ENCODE results near the gene MRO.
"Not testable (repeated sequence)": the region's sequence is repeated elsewhere in the genome, so short reads cannot be mapped to it uniquely, and the experiment has no call there.

MRO gene

DNA sequence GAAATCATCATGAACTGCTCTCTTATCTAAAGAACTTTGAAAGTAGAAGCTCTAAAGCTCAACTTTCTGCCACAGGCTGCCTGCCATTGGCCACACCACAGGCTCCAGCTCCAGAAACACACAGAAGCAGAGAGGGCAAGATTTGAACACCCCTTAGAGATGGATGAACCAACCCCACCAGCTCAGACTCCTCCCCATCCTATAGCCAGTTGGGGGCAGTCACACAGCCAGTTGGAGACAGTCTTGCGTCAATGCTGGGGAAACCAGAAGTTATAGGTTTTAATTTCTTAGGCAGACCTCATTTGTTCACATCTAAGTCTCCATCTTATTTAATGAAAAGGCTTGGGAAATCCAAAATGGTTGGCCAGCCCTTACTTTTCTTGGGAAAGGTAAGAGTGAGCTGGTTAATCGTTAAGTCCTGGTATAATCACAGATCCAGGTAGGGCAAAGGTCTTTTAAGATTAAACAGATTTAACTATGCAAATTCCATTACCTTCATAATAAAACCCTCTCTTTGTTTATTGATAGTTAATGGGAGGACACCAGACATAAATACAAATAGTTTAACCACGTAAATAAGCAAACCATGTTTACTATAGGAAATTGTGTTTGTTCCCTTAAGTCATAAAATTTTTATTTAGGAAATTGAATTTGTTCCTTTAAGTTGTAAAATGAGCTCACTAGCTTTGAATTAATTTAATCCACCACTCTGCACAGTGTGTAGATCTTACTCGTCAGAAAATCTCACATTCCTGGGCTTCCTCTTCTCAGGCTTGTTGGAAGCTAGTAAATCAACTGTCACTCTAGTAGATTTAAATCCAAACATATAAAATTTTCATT is 28.0 kb downstream of the MRO start:
- DNase-seq, result no peak

DNA sequence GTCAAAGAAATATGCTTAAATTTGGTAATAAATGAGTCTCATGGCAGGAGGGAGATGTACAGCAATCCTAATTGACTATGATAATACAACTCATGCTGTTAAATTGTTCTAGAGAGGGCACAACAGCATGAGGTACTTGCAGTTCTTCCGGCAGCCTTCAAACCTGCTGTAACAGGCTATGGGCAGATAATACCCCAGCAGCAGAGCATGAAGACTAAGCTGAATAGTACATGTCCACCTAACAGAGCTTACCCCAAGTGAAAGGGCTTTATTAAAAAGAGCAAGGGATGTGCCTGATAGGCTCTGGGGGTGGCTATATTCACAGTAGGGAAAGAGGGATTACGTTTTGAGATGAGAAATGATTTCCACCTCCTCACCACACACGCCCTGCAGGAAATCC is 28.9 kb downstream of the MRO start:
- no peak for DNase-seq

DNA sequence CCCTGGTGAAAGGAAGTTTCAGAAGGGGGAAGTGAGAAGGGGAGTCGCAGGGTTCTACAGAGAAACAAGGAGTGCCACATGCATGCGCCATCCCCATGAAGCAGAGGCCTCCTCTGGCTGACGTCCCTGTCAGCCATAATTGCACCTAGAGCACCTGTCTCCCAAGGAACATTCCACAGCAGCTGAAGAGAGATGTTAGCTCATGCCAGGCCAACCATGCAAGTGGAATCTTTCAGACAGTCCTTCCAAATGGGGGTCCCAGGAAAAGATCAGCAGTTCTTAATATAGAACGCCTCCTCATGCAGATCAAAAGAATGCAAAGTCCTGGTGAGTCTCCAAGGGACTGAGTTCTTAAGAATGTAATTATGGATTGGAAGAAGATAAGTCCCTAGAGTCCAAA is 29.6 kb downstream of the MRO start:
- no peak for DNase-seq

DNA sequence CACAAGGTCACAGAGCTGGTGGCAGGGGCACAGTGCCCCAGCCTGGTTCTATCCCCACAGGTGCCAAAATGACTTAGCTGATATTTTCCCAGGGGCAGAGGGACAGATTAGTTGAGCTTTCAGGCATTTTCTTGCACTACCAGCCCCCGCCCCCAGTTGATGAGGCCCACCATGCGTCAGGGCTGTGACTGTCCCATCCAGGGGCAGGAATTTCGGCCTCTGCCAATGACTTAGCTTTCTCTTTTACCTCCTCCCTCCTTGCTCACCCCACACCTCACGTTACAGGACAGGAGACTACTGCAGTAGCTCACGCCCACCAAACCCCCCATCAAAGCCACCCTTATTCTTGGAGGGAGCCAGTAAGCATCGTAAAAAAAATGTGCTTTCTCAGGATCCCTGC is 31.5 kb downstream of the MRO start:
- DNase-seq, result no peak

DNA sequence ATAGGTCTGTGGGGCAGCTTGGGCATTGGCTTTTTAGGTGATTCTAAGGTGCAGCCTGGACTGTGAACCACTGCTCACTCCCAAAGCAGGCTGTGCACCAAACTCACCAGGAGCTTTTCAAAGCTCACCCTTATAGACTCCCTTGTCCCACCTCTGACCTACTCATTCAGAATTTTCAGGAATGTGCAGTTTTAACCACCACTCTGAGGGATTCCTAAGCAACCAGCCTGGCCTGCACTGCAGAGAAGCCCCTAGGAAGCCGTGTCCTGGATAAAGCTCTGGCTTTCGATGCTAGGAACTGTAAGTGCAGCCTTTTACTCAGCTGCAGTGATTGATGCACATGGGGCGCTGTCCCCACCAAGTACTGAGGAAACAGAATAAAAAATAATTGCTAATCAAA is 33.0 kb downstream of the MRO start:
- no peak for DNase-seq

DNA sequence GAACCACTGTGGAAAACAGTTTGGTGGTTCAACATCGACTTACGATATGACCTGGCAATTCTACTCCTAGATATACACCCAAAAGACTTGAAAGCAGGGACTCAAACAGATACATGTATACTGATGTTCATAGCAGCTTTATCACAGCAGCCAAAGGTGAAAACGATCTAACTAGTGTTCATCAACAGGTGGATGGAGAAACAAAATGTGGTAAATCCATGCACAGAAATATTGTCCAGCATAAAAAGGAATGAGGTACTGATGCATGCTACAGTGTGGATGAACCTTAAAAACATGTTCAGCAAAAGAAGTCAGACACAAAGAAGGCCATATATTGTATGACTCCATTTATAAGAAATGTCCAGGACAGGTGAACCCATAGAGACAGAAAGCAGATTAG is 36.3 kb downstream of the MRO start:
- DNase-seq, result no peak

DNA sequence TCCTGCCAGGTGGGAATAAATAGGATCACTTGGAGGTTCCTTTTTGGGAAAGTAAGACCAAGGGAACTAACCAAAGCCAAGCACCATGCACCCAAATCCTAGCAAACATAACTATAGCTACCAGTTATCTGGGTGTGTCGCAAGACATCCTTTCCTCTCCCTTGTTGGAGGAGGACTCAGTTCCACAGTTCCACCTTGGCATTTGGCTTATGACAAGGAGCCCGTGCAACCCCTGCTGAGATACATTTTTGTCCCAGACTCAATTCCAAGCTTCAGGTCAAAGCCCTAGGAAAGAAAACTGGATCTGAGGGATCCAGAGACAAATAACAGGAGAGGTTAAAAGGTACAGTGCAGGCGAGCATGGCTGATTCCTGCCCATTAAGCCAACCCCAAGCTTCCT is 40.8 kb downstream of the MRO start:
- not testable (repeated sequence) for DNase-seq

DNA sequence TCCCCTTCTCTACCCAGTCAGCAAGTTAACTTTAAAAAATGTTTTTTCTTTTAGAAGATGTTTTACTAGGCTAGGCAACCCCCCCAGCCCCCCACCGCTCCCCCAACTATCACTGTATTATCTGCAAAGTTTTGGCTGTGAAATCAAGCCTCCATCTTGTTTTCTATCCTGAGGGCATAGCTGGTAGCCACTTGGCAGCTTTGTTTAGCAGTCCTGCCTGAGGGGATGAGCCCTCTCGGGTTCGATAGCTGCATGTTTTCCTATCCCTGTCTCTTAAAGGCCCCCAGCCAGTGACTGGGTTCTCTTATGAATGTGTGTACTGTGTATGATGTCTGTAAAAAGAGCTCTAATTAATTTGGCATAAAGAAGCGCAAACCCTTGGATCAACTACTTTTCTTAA is 43.4 kb downstream of the MRO start:
- DNase-seq, result no peak

DNA sequence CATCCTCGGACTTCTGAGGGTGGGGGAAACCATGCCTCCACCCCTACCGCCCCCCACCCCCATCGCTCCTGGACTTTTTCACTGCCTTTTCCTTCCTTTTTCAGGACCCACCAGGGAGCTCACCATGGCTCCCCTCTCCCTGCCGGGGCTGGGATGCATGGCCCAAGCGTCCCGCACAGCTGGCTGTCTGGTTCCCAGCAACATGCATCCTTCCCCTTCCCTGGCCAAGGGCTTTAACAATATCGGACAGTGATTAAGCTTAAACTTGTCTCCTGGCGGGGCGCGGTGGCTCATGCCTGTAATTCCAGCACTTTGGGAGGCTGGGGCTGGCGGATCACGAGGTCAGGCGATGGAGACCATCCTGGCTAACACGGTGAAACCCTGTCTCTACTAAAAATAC is 44.1 kb downstream of the MRO start:
- DNase-seq, result no peak

DNA sequence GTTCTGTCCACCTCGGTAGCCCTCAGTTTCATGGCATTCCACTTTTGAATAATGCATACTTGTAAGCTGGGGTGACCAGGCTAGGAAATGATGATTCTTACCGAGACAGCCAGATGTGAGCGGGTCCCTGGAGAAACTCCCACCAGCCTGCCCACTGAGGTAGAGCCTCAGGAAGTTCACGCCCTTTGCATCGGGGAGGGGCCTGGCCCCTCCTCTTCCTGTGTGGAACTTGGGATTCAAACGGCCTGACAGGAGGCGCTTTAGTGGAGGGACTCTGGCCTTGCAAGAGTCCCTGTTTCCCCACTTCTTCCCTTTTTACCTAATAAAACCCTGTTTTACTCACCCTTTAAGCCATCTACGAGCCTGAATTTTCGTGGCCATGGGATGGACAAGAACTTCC is 44.6 kb downstream of the MRO start:
- no peak for DNase-seq

DNA sequence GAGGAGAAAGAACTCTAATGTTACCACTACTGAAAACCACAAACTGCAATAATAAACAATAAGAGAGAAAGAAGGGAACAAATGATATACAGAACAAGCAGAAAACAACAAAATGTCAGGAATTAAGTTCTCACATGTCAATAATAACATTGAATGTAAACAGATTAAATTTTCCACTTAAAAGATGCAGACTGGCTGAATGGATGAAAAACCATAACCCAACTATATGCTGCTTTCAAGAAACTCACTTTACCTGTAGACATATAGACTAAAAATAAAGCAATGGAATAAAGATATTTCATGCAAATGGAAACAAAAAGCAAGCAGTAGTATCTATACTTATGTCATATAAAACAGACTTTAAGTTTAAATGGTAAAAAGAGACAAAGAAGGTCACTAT is 50.4 kb downstream of the MRO start:
- no peak for DNase-seq

DNA sequence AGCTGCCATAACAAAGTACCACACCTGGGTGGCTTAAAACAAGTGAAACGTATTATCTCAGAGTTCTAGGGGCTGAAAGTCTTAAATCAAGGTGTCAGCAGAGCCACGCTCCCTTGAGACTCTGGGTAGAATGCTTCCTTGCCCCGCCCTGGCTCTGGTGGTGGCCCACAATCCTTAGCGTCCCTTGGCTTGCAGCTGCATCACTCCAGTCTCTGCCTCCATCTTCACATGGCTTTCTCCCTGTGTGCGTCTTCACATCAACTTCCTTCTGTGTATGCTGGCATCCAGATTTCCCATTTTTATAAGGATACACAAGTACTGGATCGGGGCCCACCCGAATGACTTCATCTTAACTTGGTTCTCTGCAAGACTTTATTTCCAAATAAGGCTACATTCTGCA is 62.5 kb downstream of the MRO start:
- no peak for DNase-seq

DNA sequence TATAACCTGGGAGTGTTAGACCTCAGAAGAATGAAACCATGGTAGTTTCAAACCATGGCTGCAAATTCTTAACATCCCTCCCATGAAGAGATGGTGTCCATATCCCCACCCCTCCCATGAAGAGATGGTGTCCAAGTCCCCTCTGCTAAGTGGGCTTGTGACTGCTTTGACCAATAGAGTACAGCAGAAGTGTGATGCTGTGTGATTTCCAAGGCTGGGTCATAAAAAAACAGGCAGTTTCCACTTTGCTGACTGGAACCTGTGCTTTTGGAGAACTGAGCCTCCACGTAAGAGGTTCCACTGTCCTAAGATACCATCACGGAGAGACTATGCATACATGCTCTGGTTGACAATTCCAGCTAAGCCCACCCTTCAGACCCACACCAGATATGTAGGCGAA is 65.5 kb downstream of the MRO start:
- DNase-seq, result no peak

DNA sequence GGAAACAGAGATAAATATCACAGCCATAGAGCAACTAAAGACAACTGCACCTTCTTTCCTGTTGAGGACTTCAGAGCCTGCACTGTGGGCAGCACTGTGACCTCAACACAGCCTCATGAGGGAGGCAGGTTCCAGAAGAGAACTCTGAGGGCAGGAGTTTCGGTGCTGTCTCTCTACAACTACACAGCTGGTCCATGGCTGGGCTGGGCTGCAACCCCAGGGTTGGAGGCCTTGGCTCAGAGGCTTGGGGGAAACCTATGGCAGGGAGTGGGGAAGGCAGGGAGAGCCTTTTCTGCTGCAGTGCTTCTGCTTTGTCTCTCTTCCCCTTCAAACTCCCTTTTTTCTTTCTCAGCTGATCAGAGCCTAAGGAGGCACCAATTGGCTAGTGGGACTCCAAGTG is 66.5 kb downstream of the MRO start:
- DNase-seq, result no peak

DNA sequence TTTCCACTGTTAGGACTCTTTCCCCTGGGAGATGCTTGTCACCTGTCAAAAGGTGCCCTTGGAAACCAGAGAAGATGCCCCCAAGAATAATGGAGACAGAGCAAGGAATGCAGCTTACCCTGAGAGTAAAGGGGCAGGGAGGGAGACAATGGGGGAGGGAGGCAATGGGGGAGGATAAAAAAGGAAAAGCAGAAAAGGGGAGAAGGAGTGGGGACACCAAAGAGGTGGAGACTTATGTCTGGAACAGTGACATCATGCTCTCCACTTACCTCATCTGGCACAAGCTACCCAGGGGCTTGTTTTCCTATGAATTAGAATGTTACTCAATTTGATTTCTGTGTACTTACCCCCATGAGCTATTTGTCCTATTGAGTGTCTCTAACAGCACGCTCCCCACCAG is 67.9 kb downstream of the MRO start:
- no peak for DNase-seq

DNA sequence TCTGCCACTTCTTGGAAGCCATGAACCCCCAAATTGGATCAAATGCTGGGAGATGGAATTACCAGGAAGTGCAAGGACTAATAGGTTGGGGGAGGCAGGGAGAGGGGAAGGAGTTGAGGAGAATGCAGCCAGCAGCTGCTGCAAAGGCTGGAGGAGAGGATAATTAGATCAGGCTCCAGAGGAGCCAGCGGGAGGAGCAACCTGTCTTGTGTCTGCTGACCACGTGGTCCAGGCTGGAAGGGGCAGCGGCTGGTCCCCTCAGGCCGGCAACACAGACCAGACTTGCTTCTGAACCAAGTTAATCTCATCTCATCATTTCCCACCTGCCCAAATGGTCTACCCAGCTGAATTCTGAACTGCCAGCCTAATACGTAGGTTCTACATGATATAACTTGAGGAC is 68.3 kb downstream of the MRO start:
- DNase-seq, result no peak

DNA sequence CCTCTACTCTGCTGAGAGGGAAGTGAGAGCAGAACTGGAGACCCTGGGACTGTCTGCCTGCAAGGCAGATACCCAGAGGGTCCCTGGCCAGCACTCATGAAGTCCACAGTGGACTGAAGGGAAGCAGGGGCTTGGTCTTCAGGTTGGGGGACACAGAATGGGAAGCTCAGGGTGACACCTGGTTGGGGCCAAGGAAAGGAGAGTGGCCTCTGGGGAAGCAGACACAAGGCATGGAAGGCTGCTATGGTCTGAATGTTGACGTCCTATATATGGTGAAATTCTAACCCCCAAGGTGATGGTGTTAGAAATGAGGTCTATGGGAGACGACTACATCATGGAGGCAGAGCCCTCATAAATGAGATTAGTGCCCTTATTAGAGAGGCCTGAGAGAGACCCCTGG is 69.3 kb downstream of the MRO start:
- DNase-seq, result no peak

DNA sequence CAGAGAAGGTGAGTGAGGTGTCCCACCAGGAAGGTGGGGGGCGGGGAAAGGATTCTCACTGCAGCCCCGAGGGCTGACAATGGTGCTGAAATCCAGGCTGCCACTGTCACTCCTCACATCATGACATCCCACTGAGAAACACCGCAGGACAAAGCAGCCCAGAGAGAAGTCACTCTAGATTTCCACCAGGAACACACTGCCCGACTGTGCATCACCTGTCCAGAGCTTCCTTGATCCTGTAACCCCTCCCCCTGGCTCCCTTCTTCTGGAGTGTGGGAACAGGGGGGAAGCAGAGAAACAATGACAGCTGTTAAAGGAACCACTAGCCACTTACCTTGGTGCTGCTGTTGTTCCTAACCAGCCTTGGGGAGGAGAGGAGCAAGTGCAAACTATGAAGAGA is 69.9 kb downstream of the MRO start:
- no peak for DNase-seq

DNA sequence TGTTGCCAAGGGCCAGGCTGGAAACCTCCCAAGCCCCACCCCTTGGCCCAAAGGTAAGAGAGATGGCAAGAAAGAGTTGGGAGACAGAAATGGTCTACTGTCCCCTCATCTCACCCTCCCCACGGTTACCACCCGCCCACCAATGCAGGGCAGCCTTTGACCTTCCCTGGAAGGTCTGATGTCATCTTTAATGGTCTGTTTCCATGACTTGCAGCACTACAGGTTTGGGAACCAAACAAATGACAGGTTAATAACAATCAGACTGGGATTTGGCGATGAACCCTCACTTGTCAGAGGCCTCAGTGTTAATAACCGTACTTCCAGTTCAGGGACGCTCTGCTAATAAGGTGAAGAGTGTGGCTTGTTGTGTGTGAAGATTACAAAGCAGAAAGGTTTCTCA is 70.4 kb downstream of the MRO start:
- DNase-seq, result no peak

DNA sequence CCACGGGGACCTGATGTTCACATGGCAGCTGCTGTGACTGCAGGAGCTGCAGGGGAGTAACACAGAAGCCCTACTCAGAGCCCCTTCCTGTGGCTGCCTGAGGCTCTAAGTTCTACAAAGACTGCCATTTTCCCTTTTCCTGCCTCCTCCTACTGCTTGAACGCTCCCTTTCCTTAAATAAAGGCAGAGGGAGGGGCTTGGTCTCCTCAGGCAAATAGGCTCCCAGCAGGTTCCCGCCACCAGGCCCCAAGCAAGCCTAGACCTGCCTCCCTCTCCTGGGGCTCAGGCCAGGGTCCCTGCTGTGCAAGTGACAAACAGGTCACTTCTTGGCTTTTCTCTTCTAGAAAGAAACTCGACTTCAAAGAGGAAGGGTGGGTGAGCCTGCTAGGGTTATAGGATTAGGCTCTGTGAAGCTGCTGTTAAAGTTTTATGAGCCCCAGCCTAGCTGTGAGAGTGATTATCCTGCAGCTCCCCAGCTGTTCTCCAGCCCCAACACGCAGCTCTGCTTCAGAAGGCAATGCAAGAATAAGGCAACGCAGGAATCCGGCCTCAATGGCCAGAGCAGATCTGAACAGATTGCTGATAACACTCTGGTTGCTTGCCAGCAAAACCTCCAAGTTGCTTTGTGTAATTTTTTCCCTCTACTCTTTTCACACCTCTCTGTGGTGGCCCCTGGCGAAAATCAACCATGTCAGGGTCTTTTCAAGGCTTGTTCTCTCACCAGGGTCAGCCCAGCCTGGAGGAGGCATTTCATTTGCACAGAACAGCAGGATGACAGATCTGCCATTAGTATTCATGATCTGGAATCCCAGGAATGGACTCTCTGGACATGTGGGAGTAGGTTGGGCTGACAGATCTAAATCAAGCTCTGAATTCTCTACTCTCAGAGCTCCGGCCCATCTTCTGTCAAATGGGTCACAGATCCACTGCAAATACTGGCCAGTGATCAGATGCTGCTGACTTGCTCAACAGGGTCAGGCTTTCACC is 71.3 kb downstream of the MRO start:
- DNase-seq, result no peak

DNA sequence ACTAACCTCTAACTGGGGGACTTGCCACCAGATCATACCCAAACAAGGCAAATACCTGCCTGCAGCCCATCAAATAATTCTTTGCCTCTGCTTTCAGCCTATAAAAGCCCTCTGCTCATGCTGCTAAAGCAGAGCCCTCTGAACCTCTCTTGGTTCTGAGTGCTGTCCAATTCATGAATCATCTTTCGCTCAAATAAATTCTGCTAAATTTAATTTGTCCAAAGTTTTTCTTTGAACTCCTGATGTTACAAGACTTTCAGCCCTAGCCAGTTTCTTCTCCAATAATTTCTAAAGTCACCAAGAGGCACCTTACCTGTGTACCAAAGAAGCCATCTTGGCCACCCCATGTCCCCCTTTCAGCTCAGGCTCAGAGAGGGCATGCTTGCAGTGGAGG is 72.0 kb downstream of the MRO start:
- no peak for DNase-seq

DNA sequence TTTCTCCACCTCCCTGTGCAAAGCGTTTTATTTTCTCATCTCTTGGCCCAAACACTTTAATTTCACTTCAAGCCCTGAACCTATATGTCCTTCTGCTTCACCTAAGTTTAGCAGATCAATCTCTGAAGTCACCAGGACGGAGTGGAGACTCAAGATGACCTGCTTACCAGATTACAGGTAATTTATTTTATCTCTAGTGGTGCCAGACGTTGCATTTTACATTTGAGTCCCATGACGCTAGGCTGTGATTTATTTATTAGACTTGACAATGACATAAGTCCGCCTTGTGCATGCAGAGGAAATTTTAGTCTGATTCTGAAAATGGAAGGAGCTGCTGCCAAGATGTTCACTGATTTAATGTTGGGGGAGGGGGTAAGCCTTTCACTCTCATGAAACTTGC is 73.9 kb downstream of the MRO start:
- no peak for DNase-seq
